ENCODE data around the gene CAMTA2. TPM values are rescaled to one million over a fixed set of nuclear protein-coding genes. Genes with fewer than 3 reads are reported as not detected.

Gene CAMTA2
- total and polyA plus RNA-seq, 2 experiments from 2014 or later, result 4.4 to 8.7 TPM

GRCh38 chr17:4953451-4953961 is 34.0 kb downstream of the CAMTA2 start:
- H3K4me1 Mint-ChIP-seq, result peaks cover 28% of the 10 kb centered on the region
- Histone ChIP-seq H3K27me3 (ENCODE audit: insufficient read depth) (no peaks in the 10 kb centered on the region), H3K9me2 (ENCODE audit: insufficient read depth) (no peaks in the 10 kb centered on the region), H3K4me3 (no peak overlapping the region), H3K79me2 (replicated peaks; ENCODE audit: insufficient read depth) (no peaks in the 10 kb centered on the region), H3K36me3 (ENCODE audit: insufficient read depth) (no peaks in the 10 kb centered on the region), H2AFZ (no peak overlapping the region), H3K27ac (ENCODE audit: low read depth) (no peak overlapping the region), H3K4me2 (no peak overlapping the region), H3K4me1 (ENCODE audit: insufficient read depth) (peaks cover 18% of the 10 kb centered on the region), H3F3A (replicated peaks; ENCODE audit: low read depth) (no peaks in the 10 kb centered on the region; the same call in 1 of the 2 replicates), H4K20me1 (replicated peaks; ENCODE audit: insufficient read depth) (no peaks in the 10 kb centered on the region; the same call in 1 of the 2 replicates)
- peaks cover 20% of the 10 kb centered on the region for H3K27me3 Mint-ChIP-seq (ENCODE audit: insufficient read depth, low read depth, poor library complexity)
- H3K9me3 Mint-ChIP-seq, result peaks cover 4% of the 10 kb centered on the region; the same call in 1 of the 3 replicates
- H3K4me3 Mint-ChIP-seq, result no peak overlapping the region; the same call in 2 of the 3 replicates
- no peak overlapping the region for H3K27ac Mint-ChIP-seq
- ATAC-seq (no peak), DNase-seq (ENCODE audit: low spot score) (no peak)
- H3K36me3 Mint-ChIP-seq (ENCODE audit: low read depth), result peaks cover 11% of the 10 kb centered on the region; the same call in 2 of the 3 replicates
- TF ChIP-seq STAT1 (IDR thresholded peaks at IDR 0.05; ENCODE audit: unreplicated experiment) (no peak), POLR2AphosphoS5 (IDR thresholded peaks at IDR 0.05; ENCODE audit: low read depth) (no peak), EZH2 (IDR thresholded peaks at IDR 0.05; ENCODE audit: low read depth, unreplicated experiment) (no peak), ZNF114 (CRISPR knock-in tag; IDR thresholded peaks at IDR 0.05) (no peak), CREB1 (CRISPR knock-in tag; IDR thresholded peaks at IDR 0.05; ENCODE audit: low read depth) (no peak), CTCF (conservative IDR thresholded peaks at IDR 0.05; ENCODE audit: low read depth in 2 of 2) (no peak), ZNF462 (CRISPR knock-in tag; IDR thresholded peaks at IDR 0.05) (no peak), JUNB (IDR thresholded peaks at IDR 0.05; ENCODE audit: unreplicated experiment) (no peak), ETS1 (IDR thresholded peaks at IDR 0.05) (no peak), NANOG (IDR thresholded peaks at IDR 0.05; ENCODE audit: borderline replicate concordance) (no peak), REST (IDR thresholded peaks at IDR 0.05; ENCODE audit: unreplicated experiment) (no peak), ZNF331 (CRISPR knock-in tag; IDR thresholded peaks at IDR 0.05; ENCODE audit: low read depth) (no peak), EZH2phosphoT487 (IDR thresholded peaks at IDR 0.05; ENCODE audit: unreplicated experiment) (no peak)

Data from GM23338 (cell line).